HG02884 (cell line): ENCODE data around the gene OR2H1.
"Not testable (repeated sequence)": the region's sequence is repeated elsewhere in the genome, so short reads cannot be mapped to it uniquely, and the experiment has no call there.

Source experiments
- ATAC-seq: cut with Tn5 transposase; IDR thresholded peaks from one replicate; pipeline ENCODE4 v1.9.1; 2021; ENCODE audit warnings: mild to moderate bottlenecking, moderate library complexity; ENCODE audit not compliant: unreplicated experiment

OR2H1 gene

DNA sequence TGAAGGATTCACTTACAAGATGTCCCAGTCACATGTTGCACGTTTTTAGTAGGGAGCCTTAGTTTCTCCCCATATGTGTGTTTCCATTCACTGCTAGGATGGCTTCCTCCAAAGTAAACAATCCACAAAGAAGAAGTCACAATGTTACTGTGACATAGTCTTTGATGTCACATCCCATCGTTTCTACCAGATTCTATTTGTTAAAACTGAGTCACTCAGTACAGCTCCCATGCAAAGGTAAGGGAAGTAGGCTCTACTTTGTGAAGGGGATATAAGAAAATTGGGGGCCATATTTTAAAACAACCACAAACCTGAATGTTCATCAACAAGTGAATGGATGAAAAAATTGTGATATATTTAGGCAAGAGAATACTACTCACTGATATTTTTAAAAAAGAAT, at the start of gene OR2H1, which contains the start of gene OR11A1:
OR2H1 (plus strand) TSS at position 185 of the 400 bp plus-strand sequence. CDS start 4,615 bp downstream, outside the sequence.
OR11A1 (minus strand) TSS at position 101 of the 400 bp plus-strand sequence. CDS start 29,430 bp downstream, outside the sequence.
- no peak for ATAC-seq

DNA sequence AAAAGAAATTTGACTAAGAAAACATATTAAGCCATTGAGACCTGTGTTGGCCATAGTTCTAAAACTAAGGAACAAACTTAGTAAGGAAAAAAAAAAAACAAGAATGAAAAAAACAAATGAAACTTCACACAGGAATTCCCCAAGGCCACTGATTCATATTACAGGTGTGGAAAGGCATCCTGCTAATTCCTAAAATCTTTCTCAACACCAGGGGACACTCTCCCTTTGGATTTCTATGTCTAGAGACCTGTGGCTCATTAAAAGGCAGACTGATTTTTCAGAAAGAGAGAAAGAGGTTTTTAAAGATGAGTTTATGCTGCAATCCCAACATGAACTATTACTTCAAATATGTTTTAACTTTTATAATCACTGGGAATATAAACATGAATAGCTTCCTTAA, 42.4 kb upstream of the OR2H1 start, which contains the start of gene OR12D1:
OR12D1 (plus strand) TSS at position 341 of the 400 bp plus-strand sequence.
- no peak for ATAC-seq

DNA sequence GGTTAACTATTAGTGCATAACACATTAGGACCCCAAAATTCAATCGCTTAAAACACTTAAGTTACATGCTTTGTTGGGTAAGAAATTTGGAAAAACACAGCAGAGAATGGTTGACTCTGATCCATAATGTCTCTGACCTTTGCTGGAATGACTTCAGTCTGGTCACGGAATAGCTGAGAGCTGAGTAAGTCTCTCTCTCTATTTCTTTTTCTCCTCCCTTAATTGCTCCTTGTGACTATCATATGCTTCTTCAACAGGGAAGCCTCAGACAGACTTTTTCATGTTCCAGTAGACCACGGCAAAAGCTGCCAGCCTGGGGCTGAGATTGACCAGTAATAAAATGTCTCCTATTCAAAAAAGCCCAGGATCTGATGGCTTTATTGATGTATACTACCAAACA, 37.4 kb upstream of the OR2H1 start:
- ATAC-seq: no peak

DNA sequence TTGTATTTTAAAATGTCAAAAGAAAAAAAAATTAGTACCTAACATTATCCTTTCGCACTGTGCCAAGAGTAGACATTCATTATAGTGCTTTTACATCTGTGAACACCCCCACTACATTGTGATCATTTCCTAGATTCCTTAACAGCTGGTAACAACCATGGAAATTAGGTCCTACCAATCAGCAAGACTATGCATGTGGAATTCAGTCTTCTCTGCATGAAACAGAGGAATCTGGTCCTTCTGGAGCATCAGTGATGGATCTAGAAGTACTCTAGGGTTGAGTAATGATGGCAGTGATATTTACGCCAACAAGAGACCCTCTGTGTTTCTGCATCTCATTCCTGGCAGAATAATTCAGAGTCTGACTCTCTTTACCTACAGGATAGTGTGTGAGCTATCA, 32.8 kb upstream of the OR2H1 start:
- no peak for ATAC-seq

DNA sequence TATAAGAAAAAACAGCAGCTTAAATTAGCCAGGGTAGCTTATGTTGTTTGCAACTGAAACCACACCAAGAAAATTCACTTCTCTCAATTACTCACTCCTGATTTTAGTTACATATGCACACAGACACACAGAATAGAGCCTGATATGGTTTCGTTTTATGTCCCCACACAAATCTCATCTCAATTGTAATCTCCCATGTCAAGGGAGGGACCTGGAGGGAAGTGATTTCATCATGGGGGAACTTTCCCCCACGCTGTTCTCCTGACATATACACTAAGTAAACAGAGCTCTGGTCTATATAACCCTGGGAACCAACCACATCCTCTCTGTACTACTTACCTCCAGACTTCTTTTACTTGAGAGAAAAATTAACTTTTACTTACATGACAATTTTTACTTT, 32.4 kb upstream of the OR2H1 start:
- no peak for ATAC-seq

DNA sequence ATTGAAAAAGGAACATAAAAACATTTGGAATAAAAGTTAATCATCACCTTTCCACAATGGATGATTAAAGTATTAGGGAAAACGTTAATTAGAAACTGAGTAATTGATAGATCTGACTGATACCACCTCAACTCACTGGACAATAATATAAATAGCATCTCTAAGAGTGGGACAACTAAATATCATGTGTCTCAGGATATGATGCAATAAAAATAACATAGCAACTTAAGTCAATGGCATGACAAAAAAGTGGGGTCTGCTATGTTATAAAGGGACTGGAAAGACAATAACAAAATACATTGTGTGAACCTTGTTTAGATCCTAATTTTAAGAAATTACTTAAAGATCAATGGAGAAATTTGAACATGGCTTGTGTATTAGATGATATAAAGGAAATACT, 31.9 kb upstream of the OR2H1 start:
- no peak for ATAC-seq

DNA sequence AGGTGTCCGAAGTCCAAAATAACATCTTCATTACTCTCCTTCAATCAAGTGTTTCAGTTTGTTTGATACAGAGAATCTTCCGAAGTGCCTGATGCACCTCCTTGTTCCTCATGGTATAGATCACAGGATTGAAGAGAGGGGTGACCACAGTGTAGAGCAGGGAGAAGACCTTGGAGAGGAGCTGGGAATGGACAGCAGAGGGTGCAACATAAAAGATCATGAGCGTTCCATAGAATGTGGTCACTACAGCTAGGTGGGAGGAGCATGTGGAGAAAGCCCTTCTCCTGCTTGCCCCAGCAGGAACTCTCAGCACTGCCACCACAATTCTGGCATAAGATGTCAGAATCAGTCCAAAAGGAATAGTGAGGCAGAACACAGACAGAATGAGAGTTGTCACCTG, 30.3 kb upstream of the OR2H1 start:
- ATAC-seq: no peak

DNA sequence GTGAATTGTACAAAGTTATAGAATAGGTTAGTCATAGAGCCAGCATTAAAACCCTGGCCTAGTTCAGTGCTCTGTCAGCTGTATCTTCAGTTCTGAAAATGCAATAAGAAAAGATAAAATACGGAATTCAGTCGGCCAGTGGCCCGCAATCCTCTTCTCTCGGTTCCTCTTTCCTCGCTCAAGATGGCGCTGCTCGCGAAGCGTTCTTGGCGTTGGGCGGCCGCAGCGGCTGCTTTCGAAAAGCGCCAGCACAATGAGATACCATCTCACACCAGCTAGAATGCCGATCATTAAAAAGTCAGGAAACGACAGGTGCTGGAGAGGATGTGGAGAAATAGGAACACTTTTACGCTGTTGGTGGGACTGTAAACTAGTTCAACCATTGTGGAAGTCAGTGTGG, 20.2 kb upstream of the OR2H1 start:
- not testable (repeated sequence) for ATAC-seq

DNA sequence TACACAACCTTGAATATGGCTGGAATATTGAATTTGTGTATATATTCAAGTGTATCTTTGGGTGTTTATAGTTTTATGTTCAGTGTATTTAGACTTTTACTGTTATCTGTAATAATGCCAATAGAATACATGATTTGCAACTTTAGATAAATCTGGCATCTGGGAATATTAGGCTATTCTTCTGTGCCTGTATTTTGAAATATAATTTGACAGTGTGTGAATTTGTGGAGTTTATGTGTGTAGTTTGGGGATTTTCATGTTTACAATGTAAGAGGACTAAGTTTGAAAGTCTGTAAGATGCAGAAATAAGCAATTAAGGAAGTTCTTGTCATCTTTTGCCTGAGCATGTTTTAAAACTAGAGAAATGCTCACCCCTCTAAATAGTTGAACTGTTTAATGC, 17.9 kb upstream of the OR2H1 start, which contains the start of gene OR10C1:
OR10C1 (plus strand) TSS at position 301 of the 400 bp plus-strand sequence. CDS start 710 bp downstream, outside the sequence.
- no peak for ATAC-seq

DNA sequence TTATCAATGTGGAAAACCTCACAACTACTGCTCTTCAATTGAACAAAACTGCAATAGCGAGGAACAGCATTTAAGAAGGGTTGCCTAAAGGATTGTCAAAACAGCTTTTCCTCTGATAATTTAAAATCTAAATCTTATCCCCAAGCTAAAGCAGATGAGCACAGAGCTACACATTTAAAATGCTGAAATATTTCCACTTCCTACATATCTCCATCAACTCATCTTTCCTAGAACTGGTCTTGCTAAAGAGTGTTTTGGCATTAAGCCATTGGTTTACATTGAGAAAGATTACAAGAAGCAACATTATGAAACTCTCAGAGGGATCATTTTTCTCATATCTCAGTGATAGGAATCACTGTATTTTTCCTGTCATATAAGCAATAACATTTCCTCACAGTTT, 14.2 kb upstream of the OR2H1 start:
- no peak for ATAC-seq

DNA sequence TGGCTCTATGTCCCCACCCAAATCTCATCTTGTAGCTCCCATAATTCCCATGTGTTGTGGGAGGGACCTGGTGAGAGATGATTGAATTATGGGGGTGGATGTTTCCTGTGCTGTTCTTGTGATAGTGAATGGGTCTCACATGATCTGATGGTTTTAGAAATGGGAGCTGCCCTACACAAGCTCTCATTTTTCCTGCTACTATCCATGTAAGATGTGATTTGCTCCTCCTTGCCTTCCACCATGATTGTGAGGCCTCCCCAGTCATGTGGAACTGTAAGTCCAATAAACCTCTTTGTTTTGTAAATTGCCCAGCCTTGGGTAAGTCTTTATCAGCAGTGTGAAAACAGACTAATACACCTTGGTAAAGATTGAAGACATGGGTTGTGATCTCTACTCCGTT, 12.9 kb upstream of the OR2H1 start:
- not testable (repeated sequence) for ATAC-seq

DNA sequence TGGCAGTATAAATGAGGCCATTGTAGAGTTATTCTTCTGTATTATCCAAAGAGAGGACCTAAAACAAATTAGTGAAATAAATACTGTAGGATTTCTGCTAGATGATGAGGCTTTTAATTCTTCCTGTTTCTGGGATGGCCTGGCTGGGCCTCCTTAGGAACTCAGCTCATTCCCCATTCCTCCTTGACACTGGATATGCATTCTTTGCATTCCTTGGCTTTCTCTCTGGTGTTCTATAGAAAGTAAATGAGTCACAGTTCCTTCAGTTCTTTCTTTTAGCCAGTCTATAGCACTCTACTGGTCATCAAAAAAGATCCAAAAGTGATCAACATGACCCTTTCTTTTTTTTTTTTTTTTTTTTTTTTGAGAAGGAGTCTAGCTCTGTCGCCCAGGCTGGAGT, 9.3 kb upstream of the OR2H1 start:
- ATAC-seq: no peak

DNA sequence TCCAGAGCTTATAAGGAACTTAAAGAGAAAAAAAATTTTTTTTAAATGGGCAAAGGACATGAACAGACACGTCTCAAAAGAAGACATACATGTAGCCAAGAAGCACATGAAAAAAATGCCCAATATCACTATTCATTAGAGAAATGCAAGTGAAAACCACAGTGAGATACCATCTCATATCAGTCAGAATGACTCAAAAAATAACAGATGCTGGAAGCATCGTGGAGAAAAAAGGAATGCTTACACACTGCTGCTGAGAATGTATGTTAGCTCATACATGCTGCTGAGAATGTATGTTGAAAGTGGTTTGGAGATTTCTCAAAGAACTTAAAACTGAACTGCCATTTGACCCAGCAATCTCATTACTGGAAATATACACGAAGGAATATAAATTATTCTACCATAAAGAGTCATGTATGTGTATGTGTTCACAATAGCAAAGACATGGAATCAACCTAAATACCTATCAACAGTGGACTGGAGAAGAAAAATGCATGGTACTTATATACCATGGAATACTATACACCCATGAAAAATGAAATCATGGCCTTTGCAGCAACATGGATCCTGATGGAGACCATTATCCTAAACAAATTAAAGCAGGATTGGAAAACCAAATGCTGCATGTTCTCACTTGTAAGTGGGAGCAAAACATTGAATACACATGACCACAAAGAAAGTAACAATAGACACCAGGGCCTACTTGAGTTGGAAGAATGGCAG, 5.3 kb upstream of the OR2H1 start:
- no peak for ATAC-seq

DNA sequence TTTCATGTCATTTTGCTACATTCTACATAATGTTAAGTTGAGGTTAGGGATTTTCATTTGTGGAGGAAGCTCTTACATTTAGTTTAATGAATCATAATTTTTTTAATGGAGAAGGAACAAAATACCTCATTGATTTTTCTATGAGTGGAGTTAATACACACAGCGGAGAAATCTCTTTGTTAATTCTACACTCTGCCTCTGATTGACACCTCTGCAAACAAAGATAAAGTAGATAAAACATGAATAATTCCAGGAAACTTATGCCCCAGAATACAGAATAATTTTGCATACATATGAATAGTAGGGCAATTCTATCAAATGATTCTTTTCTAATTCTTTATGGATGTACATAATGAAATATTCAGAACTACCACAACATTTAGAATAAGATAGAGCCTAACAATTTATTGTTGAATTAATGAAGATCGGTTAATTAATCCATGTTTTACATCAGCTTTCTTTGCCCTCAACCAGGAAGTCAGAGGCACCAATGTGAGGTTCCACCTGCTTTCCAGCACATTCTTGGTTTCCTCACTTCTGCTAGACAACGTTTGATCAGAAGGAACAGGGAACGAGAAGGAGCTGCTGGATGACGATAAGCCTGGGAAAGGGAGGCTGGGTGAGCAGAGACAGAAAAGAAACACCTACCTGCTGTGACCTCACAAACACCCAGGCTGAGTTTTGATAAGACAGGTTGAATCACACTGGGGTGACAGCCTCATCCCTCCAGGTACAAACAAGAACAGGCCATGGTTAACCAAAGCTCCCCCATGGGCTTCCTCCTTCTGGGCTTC, 4.3 kb downstream of the OR2H1 start:
- no peak for ATAC-seq

DNA sequence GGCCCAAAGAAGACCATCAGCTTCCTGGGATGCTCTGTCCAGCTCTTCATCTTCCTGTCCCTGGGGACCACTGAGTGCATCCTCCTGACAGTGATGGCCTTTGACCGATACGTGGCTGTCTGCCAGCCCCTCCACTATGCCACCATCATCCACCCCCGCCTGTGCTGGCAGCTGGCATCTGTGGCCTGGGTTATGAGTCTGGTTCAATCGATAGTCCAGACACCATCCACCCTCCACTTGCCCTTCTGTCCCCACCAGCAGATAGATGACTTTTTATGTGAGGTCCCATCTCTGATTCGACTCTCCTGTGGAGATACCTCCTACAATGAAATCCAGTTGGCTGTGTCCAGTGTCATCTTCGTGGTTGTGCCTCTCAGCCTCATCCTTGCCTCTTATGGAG, 5.1 kb downstream of the OR2H1 start:
- ATAC-seq: no peak

DNA sequence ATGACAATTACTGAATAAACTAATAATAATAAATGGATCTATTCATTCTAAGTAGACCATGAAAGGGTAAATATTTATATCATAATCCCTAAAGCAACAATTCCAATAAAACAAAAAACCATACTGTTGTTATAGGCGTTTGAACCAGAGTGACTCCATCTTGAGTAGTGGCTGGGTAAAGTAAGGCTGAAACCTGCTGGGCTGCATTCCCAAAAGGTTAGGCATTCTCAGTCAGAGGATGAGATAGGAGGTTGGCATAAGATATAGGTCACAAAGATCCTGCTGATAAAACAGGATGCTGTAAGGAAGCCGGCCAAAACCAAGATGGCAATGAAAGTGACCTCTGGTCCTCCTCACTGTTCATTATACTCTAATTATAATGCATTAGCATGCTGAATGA, 8.3 kb downstream of the OR2H1 start:
- no peak for ATAC-seq

DNA sequence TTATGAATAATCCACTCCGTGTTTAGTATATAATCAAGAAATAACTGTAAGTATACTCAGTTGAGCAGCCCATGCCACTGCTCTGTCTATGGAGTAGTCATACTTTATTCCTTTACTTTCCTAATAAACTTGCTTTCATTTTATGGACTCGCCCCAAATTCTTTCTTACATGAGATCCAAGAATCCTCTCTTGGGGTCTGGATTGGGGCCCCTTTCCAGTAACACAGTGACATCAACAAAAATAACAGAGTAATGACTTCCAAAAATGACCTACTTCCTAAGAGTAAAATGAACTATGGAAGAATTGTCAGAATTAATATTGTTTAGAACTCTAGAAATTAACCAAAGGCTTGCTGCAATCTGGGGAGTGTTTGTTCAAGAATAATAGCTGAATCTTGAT, 8.8 kb downstream of the OR2H1 start:
- no peak for ATAC-seq

DNA sequence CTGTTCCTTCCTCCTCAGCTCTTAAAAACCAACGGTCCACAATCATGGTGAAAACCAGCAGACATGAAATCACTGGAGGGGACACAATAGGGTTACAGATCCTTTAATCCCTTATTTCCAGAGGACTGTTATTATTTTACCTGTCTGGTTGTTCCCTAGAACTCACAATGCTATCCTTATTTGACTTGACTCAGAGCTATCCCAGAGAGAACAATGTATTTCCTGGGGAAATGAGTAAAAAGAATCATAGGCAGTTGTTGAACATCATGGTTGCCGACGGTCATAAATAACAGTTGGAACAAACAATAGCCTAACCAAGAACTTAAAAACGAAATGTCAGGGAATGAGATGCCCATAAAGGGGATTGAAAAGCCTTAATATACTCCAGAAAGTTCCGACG, 9.3 kb downstream of the OR2H1 start:
- no peak for ATAC-seq

DNA sequence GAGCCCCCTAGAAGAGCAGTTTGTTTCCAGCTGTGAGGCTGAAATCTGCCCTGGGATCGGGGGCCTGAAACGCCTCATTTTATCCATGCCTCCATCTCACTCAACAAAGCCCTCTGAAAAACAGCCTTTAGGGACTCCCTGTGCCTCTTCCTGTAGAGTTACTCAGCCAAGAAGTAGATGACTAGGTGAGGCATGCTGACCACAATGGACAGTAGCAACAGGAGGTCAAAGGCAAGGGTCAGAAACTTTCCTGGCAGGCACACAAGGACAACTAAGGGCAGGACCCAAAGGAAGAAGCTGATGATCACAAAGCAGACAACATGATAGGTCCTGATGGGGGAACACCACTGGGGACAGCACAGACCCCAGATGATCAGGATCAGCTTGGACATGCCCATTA, 18.0 kb downstream of the OR2H1 start:
- ATAC-seq: no peak

DNA sequence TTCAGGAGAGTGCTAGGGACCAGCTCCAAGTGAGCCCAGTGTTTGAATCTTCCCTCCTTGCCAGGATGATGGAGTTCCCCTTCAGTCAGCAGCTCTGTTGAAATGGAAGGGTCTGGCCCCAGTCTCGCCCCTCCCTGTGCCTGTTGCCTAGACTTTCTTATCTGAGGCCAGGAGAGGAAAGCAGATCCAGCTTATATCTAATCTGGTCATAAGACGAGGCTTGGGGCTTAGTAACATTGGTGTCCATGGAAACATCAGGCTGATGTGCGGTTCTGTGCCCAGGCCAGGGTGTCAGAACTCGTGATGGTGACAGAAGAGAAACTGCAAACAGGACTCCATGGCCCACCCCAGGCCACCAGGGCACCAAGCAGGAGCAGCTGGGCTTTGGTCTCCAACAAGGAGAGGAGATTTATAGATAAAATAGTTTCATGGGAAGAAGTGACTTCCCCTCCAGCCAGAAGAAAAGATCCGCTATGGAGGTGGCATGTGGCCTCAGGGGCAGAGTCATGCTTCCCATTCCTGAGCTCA, 21.0 kb downstream of the OR2H1 start:
- ATAC-seq: no peak

DNA sequence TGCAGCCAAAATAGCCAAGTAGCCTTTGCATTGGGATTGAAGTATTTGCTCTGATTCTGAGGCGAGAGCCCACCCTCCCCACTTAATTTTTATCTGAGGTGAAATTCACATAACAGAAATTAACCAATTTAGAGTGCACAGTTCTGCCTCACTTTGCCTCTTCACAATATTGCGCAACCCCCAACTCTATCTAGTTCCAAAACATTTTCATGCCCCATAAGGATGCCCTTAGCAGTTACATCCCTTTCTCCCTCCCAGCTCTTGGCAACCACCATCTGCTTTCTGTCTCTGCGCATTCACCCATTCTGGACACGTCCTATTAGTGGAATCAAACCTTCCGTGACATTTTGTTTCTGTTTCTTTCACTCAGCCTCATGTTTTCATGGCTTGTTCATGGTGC, 21.8 kb downstream of the OR2H1 start:
- no peak for ATAC-seq

DNA sequence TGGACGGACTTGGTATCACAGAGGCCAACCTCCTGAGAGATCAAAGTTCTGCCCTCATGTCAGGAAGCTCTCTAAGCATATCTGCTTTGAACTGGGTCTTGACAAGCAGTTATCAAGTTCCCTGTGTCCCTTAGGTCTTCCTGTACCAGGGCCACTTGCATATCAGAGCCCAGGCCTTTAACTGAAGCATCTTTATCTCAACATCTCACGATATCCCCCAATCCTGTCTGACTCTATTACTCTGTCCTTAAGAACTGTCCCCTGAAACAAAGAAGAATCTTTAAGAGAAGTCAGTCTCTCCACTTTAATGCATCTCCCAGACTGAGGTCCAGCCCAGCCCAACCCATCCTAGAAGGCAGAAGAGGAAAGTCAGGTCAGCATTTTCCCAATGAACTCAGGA, 22.6 kb downstream of the OR2H1 start:
- no peak for ATAC-seq
